ENCODE measurements around the gene ADAP1.

ADAP1 gene

DNA sequence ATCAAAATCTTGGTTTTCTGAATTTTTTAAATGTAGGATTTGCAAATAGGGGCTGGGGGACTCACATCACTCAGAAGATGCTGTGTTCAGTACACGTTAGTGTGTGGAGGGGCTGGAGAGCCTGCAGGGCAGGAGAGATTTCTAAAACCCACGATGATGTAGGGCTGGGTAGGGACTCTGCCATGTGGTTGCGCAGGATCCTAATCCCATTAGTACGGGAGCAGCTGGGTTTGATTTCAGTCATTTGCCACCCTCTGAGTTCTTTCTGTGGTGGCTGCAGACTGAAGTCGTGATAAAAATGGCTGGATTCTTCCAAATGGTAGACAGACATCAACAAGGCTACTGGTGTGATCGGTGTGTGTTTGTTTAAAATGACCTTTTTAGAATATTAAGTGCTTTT lies 92.3 kb downstream of the ADAP1 start:
- Histone ChIP-seq H2AFZ (ENCODE audit: low read length) (no peak overlapping the region), H3K79me2 (ENCODE audit: insufficient read depth, low read length) (no peaks in the 10 kb centered on the region), H4K20me1 (ENCODE audit: insufficient read depth, low read length, poor library complexity, severe bottlenecking) (no peaks in the 10 kb centered on the region), H3F3A (ENCODE audit: low read depth) (no peaks in the 10 kb centered on the region), H3K27me3 (ENCODE audit: insufficient read depth, low read length, poor library complexity, severe bottlenecking) (no peaks in the 10 kb centered on the region), H3K4me2 (ENCODE audit: low read depth, low read length, poor library complexity, severe bottlenecking) (no peak overlapping the region), H3K9ac (ENCODE audit: low read depth, low read length, poor library complexity, severe bottlenecking) (no peak overlapping the region), H3K9me3 (ENCODE audit: insufficient read depth, low read depth, low read length) (no peaks in the 10 kb centered on the region), H3K9me2 (replicated peaks; ENCODE audit: low read depth, low read length) (no peaks in the 10 kb centered on the region), H3K4me3 (ENCODE audit: low read length, poor library complexity, severe bottlenecking) (no peak overlapping the region), H3K36me3 (ENCODE audit: insufficient read depth, low read length) (peaks cover 51% of the 10 kb centered on the region), H3K4me1 (ENCODE audit: insufficient read depth, low read length, poor library complexity, severe bottlenecking) (no peaks in the 10 kb centered on the region)
- TF ChIP-seq EZH2phosphoT487 (IDR thresholded peaks at IDR 0.05; ENCODE audit: borderline replicate concordance), result no peak
- TF ChIP-seq, protein P1, sequence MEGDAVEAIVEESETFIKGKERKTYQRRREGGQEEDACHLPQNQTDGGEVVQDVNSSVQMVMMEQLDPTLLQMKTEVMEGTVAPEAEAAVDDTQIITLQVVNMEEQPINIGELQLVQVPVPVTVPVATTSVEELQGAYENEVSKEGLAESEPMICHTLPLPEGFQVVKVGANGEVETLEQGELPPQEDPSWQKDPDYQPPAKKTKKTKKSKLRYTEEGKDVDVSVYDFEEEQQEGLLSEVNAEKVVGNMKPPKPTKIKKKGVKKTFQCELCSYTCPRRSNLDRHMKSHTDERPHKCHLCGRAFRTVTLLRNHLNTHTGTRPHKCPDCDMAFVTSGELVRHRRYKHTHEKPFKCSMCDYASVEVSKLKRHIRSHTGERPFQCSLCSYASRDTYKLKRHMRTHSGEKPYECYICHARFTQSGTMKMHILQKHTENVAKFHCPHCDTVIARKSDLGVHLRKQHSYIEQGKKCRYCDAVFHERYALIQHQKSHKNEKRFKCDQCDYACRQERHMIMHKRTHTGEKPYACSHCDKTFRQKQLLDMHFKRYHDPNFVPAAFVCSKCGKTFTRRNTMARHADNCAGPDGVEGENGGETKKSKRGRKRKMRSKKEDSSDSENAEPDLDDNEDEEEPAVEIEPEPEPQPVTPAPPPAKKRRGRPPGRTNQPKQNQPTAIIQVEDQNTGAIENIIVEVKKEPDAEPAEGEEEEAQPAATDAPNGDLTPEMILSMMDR (conservative IDR thresholded peaks at IDR 0.05; ENCODE audit: low read length), result no peak

DNA sequence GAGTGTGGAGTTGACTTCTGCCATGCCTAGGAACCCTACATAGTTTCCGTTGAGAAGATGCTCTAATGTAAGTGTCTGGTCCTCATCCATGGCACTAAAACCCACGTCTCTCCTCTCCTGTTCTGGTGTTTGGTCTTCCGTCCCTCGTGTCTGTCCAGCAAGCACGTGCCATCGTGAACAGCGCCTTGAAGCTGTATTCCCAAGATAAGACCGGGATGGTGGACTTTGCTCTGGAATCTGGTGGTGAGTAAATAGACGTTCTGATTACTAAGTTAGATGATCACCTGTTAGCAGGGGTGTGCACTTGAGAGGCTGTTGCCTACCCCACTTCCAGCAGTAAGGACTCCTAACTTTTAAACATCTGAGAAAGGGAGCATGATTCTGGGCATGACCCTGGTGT lies 93.3 kb downstream of the ADAP1 start:
- H3K4me3 ChIP-seq (ENCODE audit: low read length, poor library complexity, severe bottlenecking), result no peak overlapping the region
- peaks cover 53% of the 10 kb centered on the region for H3K36me3 ChIP-seq (ENCODE audit: insufficient read depth, low read length)
- TF ChIP-seq EZH2phosphoT487 (IDR thresholded peaks at IDR 0.05; ENCODE audit: borderline replicate concordance), result no peak
- TF ChIP-seq, protein P1 (conservative IDR thresholded peaks at IDR 0.05; ENCODE audit: low read length), result no peak

DNA sequence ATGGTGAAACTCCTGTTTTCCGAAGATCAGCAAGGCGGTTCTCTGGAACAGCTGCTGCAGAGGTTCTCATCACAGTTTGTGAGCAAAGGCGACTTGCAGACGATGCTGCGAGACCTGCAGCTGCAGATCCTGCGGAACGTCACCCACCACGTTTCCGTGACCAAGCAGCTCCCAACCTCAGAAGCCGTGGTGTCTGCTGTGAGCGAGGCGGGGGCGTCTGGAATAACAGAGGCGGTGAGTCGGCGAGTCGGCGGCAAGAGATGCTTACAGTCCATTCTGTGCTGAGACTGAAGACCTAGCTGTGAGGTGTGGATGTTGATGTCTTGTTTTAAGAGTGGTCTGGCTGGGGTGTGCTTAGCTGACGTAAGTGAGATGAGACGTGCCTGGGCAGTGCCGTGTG lies 94.3 kb downstream of the ADAP1 start:
- Histone ChIP-seq H2AFZ (ENCODE audit: low read length) (no peak overlapping the region), H3K27me3 (ENCODE audit: insufficient read depth, low read length, poor library complexity, severe bottlenecking) (no peaks in the 10 kb centered on the region), H3F3A (ENCODE audit: low read depth) (no peaks in the 10 kb centered on the region), H3K4me3 (ENCODE audit: low read length, poor library complexity, severe bottlenecking) (no peak overlapping the region), H3K9me2 (replicated peaks; ENCODE audit: low read depth, low read length) (no peaks in the 10 kb centered on the region), H3K79me2 (ENCODE audit: insufficient read depth, low read length) (no peaks in the 10 kb centered on the region), H4K20me1 (ENCODE audit: insufficient read depth, low read length, poor library complexity, severe bottlenecking) (no peaks in the 10 kb centered on the region), H3K9me3 (ENCODE audit: insufficient read depth, low read depth, low read length) (no peaks in the 10 kb centered on the region), H3K4me1 (ENCODE audit: insufficient read depth, low read length, poor library complexity, severe bottlenecking) (no peaks in the 10 kb centered on the region), H3K4me2 (ENCODE audit: low read depth, low read length, poor library complexity, severe bottlenecking) (no peak overlapping the region), H3K36me3 (ENCODE audit: insufficient read depth, low read length) (peaks cover 57% of the 10 kb centered on the region), H3K9ac (ENCODE audit: low read depth, low read length, poor library complexity, severe bottlenecking) (no peak overlapping the region)
- no peak for TF ChIP-seq EZH2phosphoT487 (IDR thresholded peaks at IDR 0.05; ENCODE audit: borderline replicate concordance)
- TF ChIP-seq, protein P1 (conservative IDR thresholded peaks at IDR 0.05; ENCODE audit: low read length), result no peak

More for the DNA sequence above, 93.3 kb downstream of the ADAP1 start:
- no peaks in the 10 kb centered on the region for H3K27me3 ChIP-seq (ENCODE audit: insufficient read depth, low read length, poor library complexity, severe bottlenecking)
- no peak overlapping the region for H3K4me2 ChIP-seq (ENCODE audit: low read depth, low read length, poor library complexity, severe bottlenecking)
- H3K79me2 ChIP-seq (ENCODE audit: insufficient read depth, low read length), result no peaks in the 10 kb centered on the region
- H3K9ac ChIP-seq (ENCODE audit: low read depth, low read length, poor library complexity, severe bottlenecking), result no peak overlapping the region
- H3K9me3 ChIP-seq (ENCODE audit: insufficient read depth, low read depth, low read length), result no peaks in the 10 kb centered on the region
- H4K20me1 ChIP-seq (ENCODE audit: insufficient read depth, low read length, poor library complexity, severe bottlenecking), result no peaks in the 10 kb centered on the region
- H3K4me1 ChIP-seq (ENCODE audit: insufficient read depth, low read length, poor library complexity, severe bottlenecking), result no peaks in the 10 kb centered on the region
- no peaks in the 10 kb centered on the region for H3K9me2 ChIP-seq (replicated peaks; ENCODE audit: low read depth, low read length)
- H3F3A ChIP-seq (ENCODE audit: low read depth), result no peaks in the 10 kb centered on the region
- H2AFZ ChIP-seq (ENCODE audit: low read length), result no peak overlapping the region

Measured in Loucy (cell line).